SK-N-SH (cell line): ENCODE measurements around the gene CLDN7. TPM values are rescaled to one million over a fixed set of nuclear protein-coding genes. Genes with fewer than 3 reads are reported as not detected.

Experiments
- CTCF ChIA-PET: fragments of 300-600, 350-600 bp; formaldehyde crosslinking; extraction: SDS; loops from one replicate; lab custom pipeline; 2021; lab: Yijun Ruan, JAX
- POLR2A ChIA-PET: fragments of 350-600 bp; sonication (Branson Sonifier 250); formaldehyde crosslinking; extraction: SDS; loops from one replicate; lab custom pipeline; 2020; ENCODE audit warnings: antibody characterized with exemption, inconsistent platforms; lab: Yijun Ruan, JAX
- DNase-seq: peaks from one replicate; pipeline ENCODE4 v3.0.0; 2012
- H2AFZ ChIP-seq: fragments of 200-600 bp; sonication (generic); 2 replicates; pipeline ENCODE4 v1.8.1; 2016; ENCODE audit warnings: antibody characterized with exemption, mild to moderate bottlenecking, low read depth
- H3F3A ChIP-seq: fragments of 200-600 bp; sonication (generic); replicated peaks from 2 replicates; pipeline ENCODE3; 2016; ENCODE audit warnings: antibody characterized with exemption, mild to moderate bottlenecking; ENCODE audit not compliant: insufficient read depth
- H3K27ac ChIP-seq, 2 experiments: fragments of 200-500 bp in 1 of 2; fragments of 200-600 bp in 1 of 2; sonication (Bioruptor generic) in 1 of 2; sonication (generic), shearing (Covaris generic) in 1 of 2; 2 replicates each; pipeline versions ENCODE4 v1.5.1 to v1.6.1; 2014 to 2016; ENCODE audit warnings: low read depth in 2 of 2, inconsistent platforms in 1 of 2, low read length in 1 of 2, mild to moderate bottlenecking in 1 of 2, mixed read lengths in 1 of 2
- H3K27me3 ChIP-seq: fragments of 200-600 bp; sonication (generic), shearing (Covaris generic); 2 replicates; pipeline ENCODE4 v1.6.1; 2016; ENCODE audit warnings: mixed run types; ENCODE audit not compliant: insufficient read depth
- H3K36me3 ChIP-seq, 2 experiments: fragments of 200-500 bp in 1 of 2; fragments of 200-600 bp in 1 of 2; sonication (Bioruptor generic) in 1 of 2; sonication (generic) in 1 of 2; replicated peaks in 1 of 2; 2 replicates each; pipeline versions ENCODE3 to v1.5.1; 2014 to 2016; ENCODE audit warnings: low read length in 1 of 2, mild to moderate bottlenecking in 1 of 2; ENCODE audit not compliant: insufficient read depth in 2 of 2, control insufficient read depth in 1 of 2
- H3K4me1 ChIP-seq, 2 experiments: fragments of 200-500 bp in 1 of 2; fragments of 200-600 bp in 1 of 2; sonication (Bioruptor generic) in 1 of 2; sonication (generic), shearing (Covaris generic) in 1 of 2; 2 replicates each; pipeline versions ENCODE4 v1.5.1 to v1.6.1; 2014 to 2016; ENCODE audit warnings: low read depth in 1 of 2, low read length in 1 of 2, mixed run types in 1 of 2; ENCODE audit not compliant: insufficient read depth in 2 of 2, control insufficient read depth in 1 of 2
- H3K4me2 ChIP-seq: fragments of 200-600 bp; sonication (generic), shearing (Covaris generic); 2 replicates; pipeline ENCODE4 v1.6.1; 2017; ENCODE audit warnings: mixed run types
- H3K4me3 ChIP-seq, 2 experiments: fragments of 200-500 bp in 1 of 2; fragments of 200-600 bp in 1 of 2; sonication (Bioruptor generic) in 1 of 2; sonication (generic), shearing (Covaris generic) in 1 of 2; 2 replicates each; pipeline versions ENCODE4 v1.5.1 to v1.8.1; 2014 to 2016; ENCODE audit warnings: low read depth in 2 of 2, inconsistent platforms in 1 of 2, low read length in 1 of 2, mild to moderate bottlenecking in 1 of 2, mixed read lengths in 1 of 2, moderate library complexity in 1 of 2
- H3K79me2 ChIP-seq: fragments of 200-600 bp; sonication (generic); 2 replicates; pipeline ENCODE4 v1.8.1; 2017; ENCODE audit warnings: mild to moderate bottlenecking; ENCODE audit not compliant: insufficient read depth
- H3K9ac ChIP-seq: fragments of 200-600 bp; sonication (generic); 2 replicates; pipeline ENCODE4 v1.6.1; 2017; ENCODE audit warnings: mixed run types
- H3K9me2 ChIP-seq: fragments of 200-600 bp; sonication (generic); 2 replicates; pipeline ENCODE4 v1.6.1; 2017; ENCODE audit warnings: mixed run types
- H3K9me3 ChIP-seq: fragments of 200-600 bp; sonication (generic); 2 replicates; pipeline ENCODE4 v1.6.1; 2017; ENCODE audit warnings: mixed run types, mild to moderate bottlenecking, moderate library complexity
- H4K20me1 ChIP-seq: fragments of 200-600 bp; sonication (generic); 2 replicates; pipeline ENCODE4 v1.6.1; 2017; ENCODE audit warnings: mild to moderate bottlenecking, mixed run types; ENCODE audit not compliant: insufficient read depth
- CHD2 ChIP-seq: fragments of 150-350 bp; IDR thresholded peaks from 2 replicates; pipeline ENCODE4 v1.6.1; 2018; ENCODE audit warnings: low read length; ENCODE audit not compliant: partially characterized antibody
- CTCF ChIP-seq: fragments of 200-600 bp; sonication (generic); IDR thresholded peaks from 2 replicates; pipeline ENCODE4 v1.6.1; 2017; ENCODE audit warnings: antibody characterized with exemption, mild to moderate bottlenecking, moderate library complexity
- EP300 ChIP-seq, 2 experiments: IDR thresholded peaks; 2 replicates each; pipeline versions ENCODE4 v1.4.0 to v1.6.1; 2012; ENCODE audit warnings: borderline replicate concordance in 1 of 2, low read depth in 1 of 2, low read length in 1 of 2
- EZH2phosphoT487 ChIP-seq: fragments of 200-600 bp; sonication (generic); IDR thresholded peaks from 2 replicates; pipeline ENCODE4 v1.6.1; 2017; ENCODE audit warnings: low read depth, mixed run types, mild to moderate bottlenecking, antibody characterized with exemption, moderate library complexity, borderline replicate concordance
- FOXJ3 ChIP-seq: sonication (generic); formaldehyde crosslinking; IDR thresholded peaks from 2 replicates; pipeline ENCODE4 v1.5.1; 2020; ENCODE audit warnings: mild to moderate bottlenecking, missing genetic modification reagents
- GABPA ChIP-seq: IDR thresholded peaks from 2 replicates; pipeline ENCODE4 v1.4.0; 2012; ENCODE audit warnings: low read depth, mild to moderate bottlenecking
- GATA2 ChIP-seq: sonication (generic); formaldehyde crosslinking; IDR thresholded peaks from 2 replicates; pipeline ENCODE4 v1.5.0; 2020; ENCODE audit warnings: mild to moderate bottlenecking, missing genetic modification reagents
- NFIC ChIP-seq: IDR thresholded peaks from 2 replicates; pipeline ENCODE4 v1.4.0; 2012; ENCODE audit warnings: borderline replicate concordance
- NRF1 ChIP-seq: IDR thresholded peaks from 2 replicates; pipeline ENCODE4 v1.6.1; 2012; ENCODE audit warnings: low read depth, mild to moderate bottlenecking, low read length
- PBX3 ChIP-seq: IDR thresholded peaks from 2 replicates; pipeline ENCODE4; 2012
- RAD21 ChIP-seq: IDR thresholded peaks from 2 replicates; pipeline ENCODE4 v1.6.1; 2012; ENCODE audit warnings: mild to moderate bottlenecking, low read length
- RCOR1 ChIP-seq: fragments of 150-350 bp; IDR thresholded peaks from 2 replicates; pipeline ENCODE4 v1.6.1; 2017; ENCODE audit warnings: antibody characterized with exemption, low read length
- RXRA ChIP-seq: IDR thresholded peaks from 2 replicates; pipeline ENCODE4 v1.4.0; 2012; ENCODE audit warnings: low read depth, mild to moderate bottlenecking, borderline replicate concordance
- TEAD4 ChIP-seq: IDR thresholded peaks from 2 replicates; pipeline ENCODE4 v1.4.0; 2012; ENCODE audit warnings: mild to moderate bottlenecking, borderline replicate concordance; ENCODE audit not compliant: insufficient read depth
- YY1 ChIP-seq: IDR thresholded peaks from 2 replicates; pipeline ENCODE4 v1.4.0; 2012; ENCODE audit warnings: low read depth, mild to moderate bottlenecking
- WGBS: methylation state at CpG from one replicate; pipeline ENCODE4 v1.1.6; 2017; ENCODE audit warnings: low lambda C conversion rate; 5-methylcytosine and 5-hydroxymethylcytosine counted together
- polyA plus RNA-seq, 3 experiments: library from polyadenylated mRNA; depleted of rRNA; stranded (reverse); fragments of >200 nt; gene quantifications; 2 replicates each; pipeline ENCODE4 v1.2.3, GENCODE V29; 2012
- TF ChIP-seq, protein P1 (sequence below): IDR thresholded peaks from 2 replicates; pipeline ENCODE4 v1.4.0; 2012; ENCODE audit warnings: low read depth, borderline replicate concordance
- TF ChIP-seq, protein P2 (sequence below): IDR thresholded peaks from 2 replicates; pipeline ENCODE4 v1.4.0; 2012; ENCODE audit warnings: low read depth, borderline replicate concordance

Gene CLDN7
- polyA plus RNA-seq, 1 of the 3 experiments (the other 2 are of a cell fraction): 5.0 TPM

- WGBS: 89% methylated on average over 5 of the region's 6 CpGs
- Histone ChIP-seq H4K20me1 (peaks cover 11% of the 10 kb centered on the region), H3K4me1 (peaks cover 20 to 65% of the 10 kb centered on the region in 2 experiments; a peak in 3 of 4 replicates), H3K9ac (peak overlapping the region; percentile 54; the same call in 1 of the 2 replicates), H3K9me3 (no peaks in the 10 kb centered on the region), H3K36me3 (peaks cover 12 to 17% of the 10 kb centered on the region in 2 experiments), H3K9me2 (no peaks in the 10 kb centered on the region), H3K4me3 (peak overlapping the region; percentile 57 to 61; a peak in 2 of 4 replicates), H3K27ac (peak overlapping the region; percentile 55 to 64; a peak in 2 of 4 replicates), H3K27me3 (no peaks in the 10 kb centered on the region), H3F3A (peaks cover 55% of the 10 kb centered on the region), H2AFZ (no peak overlapping the region), H3K4me2 (peak overlapping the region; percentile 71), H3K79me2 (peaks cover 50% of the 10 kb centered on the region)
- no peak for TF ChIP-seq GABPA
- TF ChIP-seq EZH2phosphoT487: no peak
- no peak for TF ChIP-seq GATA2 (CRISPR knock-in tag)
- TF ChIP-seq NRF1: no peak
- TF ChIP-seq YY1: no peak
- TF ChIP-seq CTCF: no peak
- no peak for TF ChIP-seq TEAD4
- no peak for TF ChIP-seq FOXJ3 (CRISPR knock-in tag)
- no peak for TF ChIP-seq PBX3
- TF ChIP-seq RAD21: no peak
- TF ChIP-seq EP300 (IDR thresholded peaks at IDR 0.05; ENCODE audit: borderline replicate concordance in 1 of 2, low read depth in 1 of 2, low read length in 1 of 2): no peak
- TF ChIP-seq RCOR1: no peak
- TF ChIP-seq CHD2: no peak
- TF ChIP-seq, protein P1, sequence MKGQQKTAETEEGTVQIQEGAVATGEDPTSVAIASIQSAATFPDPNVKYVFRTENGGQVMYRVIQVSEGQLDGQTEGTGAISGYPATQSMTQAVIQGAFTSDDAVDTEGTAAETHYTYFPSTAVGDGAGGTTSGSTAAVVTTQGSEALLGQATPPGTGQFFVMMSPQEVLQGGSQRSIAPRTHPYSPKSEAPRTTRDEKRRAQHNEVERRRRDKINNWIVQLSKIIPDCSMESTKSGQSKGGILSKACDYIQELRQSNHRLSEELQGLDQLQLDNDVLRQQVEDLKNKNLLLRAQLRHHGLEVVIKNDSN: no peak
- no peak for TF ChIP-seq NFIC
- TF ChIP-seq RXRA: no peak
- TF ChIP-seq, protein P2, sequence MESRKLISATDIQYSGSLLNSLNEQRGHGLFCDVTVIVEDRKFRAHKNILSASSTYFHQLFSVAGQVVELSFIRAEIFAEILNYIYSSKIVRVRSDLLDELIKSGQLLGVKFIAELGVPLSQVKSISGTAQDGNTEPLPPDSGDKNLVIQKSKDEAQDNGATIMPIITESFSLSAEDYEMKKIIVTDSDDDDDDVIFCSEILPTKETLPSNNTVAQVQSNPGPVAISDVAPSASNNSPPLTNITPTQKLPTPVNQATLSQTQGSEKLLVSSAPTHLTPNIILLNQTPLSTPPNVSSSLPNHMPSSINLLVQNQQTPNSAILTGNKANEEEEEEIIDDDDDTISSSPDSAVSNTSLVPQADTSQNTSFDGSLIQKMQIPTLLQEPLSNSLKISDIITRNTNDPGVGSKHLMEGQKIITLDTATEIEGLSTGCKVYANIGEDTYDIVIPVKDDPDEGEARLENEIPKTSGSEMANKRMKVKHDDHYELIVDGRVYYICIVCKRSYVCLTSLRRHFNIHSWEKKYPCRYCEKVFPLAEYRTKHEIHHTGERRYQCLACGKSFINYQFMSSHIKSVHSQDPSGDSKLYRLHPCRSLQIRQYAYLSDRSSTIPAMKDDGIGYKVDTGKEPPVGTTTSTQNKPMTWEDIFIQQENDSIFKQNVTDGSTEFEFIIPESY: no peak
- CTCF ChIA-PET: interaction anchor here (0.6 to 4.3 kb wide), 3 partner anchors 20 to 105 kb away, joined by 3 to 26 read pairs (median 3); partner anchors contain the start of gene PHF23
- POLR2A ChIA-PET: no interaction called here
- no peak for DNase-seq
Observed at GRCh38 chr17:7218166-7218565, 44.1 kb downstream of the CLDN7 start.
